Measurements from ENCODE around the gene TUSC2.

- TF ChIP-seq EP300 (IDR thresholded peaks at IDR 0.05; ENCODE audit: borderline replicate concordance) (no peak), MAX (IDR thresholded peaks at IDR 0.05) (no peak), FOXM1 (IDR thresholded peaks at IDR 0.05; ENCODE audit: borderline replicate concordance, low read depth) (no peak), TEAD4 (IDR thresholded peaks at IDR 0.05) (no peak), ZBTB7A (IDR thresholded peaks at IDR 0.05; ENCODE audit: low read depth) (no peak), CREB1 (IDR thresholded peaks at IDR 0.05; ENCODE audit: low read depth) (no peak), YY1 (IDR thresholded peaks at IDR 0.05; ENCODE audit: low read depth) (no peak), NFIC (IDR thresholded peaks at IDR 0.05) (no peak), TAF1 (IDR thresholded peaks at IDR 0.05; ENCODE audit: low read depth) (no peak), RAD21 (IDR thresholded peaks at IDR 0.05; ENCODE audit: low read depth) (no peak)
Measured at GRCh38 chr3:50357481-50357880, 29.5 kb upstream of the TUSC2 start.
